Ramos (cell line): Measurements from ENCODE around the gene HOPX.
"Not testable (repeated sequence)": the region's sequence is repeated elsewhere in the genome, so short reads cannot be mapped to it uniquely, and the experiment has no call there.

Experiments used
- in situ Hi-C: fragments of 300-500 bp; cut with MboI; formaldehyde crosslinking; loops from one replicate; pipeline ENCODE4 v1.14.3; 2022; ENCODE audit warnings: low sequenced_read_pairs; ENCODE audit not compliant: unreplicated experiment

Gene HOPX

GRCh38 chr4:56689201-56689969 lies 8.3 kb upstream of the HOPX start:
- in situ Hi-C loops: no loop called here

- in situ Hi-C loops: no loop called here
Observed at GRCh38 chr4:56688094-56688647, 7.1 kb upstream of the HOPX start.

GRCh38 chr4:56686537-56687231 lies 5.6 kb upstream of the HOPX start:
- in situ Hi-C loops: no loop called here

GRCh38 chr4:56684320-56685050 lies 3.4 kb upstream of the HOPX start:
- in situ Hi-C loops: no loop called here

GRCh38 chr4:56683455-56683854 lies 2.4 kb upstream of the HOPX start:
- in situ Hi-C loops: no loop called here

- in situ Hi-C loops: no loop called here
Observed at GRCh38 chr4:56681853-56682525, 893 bp upstream of the HOPX start.

- in situ Hi-C loops: no loop called here
Observed at GRCh38 chr4:56680266-56680665, 830 bp downstream of the HOPX start.

- in situ Hi-C loops: loop anchor here (10.0 kb wide), 1 partner anchor 127 kb away; no protein-coding TSS in a partner anchor
Observed at GRCh38 chr4:56677711-56678110, 3.4 kb downstream of the HOPX start.

- in situ Hi-C loops: loop anchor here (10.0 kb wide), 1 partner anchor 130 kb away; no protein-coding TSS in a partner anchor
Observed at GRCh38 chr4:56674984-56675383, 6.1 kb downstream of the HOPX start.

- in situ Hi-C loops: loop anchor here (10.0 kb wide), 1 partner anchor 133 kb away; no protein-coding TSS in a partner anchor
Observed at GRCh38 chr4:56671860-56672259, 9.2 kb downstream of the HOPX start.

GRCh38 chr4:56671373-56671772 lies 9.7 kb downstream of the HOPX start:
- in situ Hi-C loops: loop anchor here (10.0 kb wide), 1 partner anchor 133 kb away; no protein-coding TSS in a partner anchor

- in situ Hi-C loops: no loop called here
Observed at GRCh38 chr4:56668267-56668666, 12.8 kb downstream of the HOPX start.

- in situ Hi-C loops: not testable (repeated sequence)
Observed at GRCh38 chr4:56667396-56667795, 13.7 kb downstream of the HOPX start.

- in situ Hi-C loops: no loop called here
Observed at GRCh38 chr4:56666279-56666678, 14.8 kb downstream of the HOPX start.

GRCh38 chr4:56665781-56666180 lies 15.3 kb downstream of the HOPX start:
- in situ Hi-C loops: no loop called here

- in situ Hi-C loops: no loop called here
Observed at GRCh38 chr4:56662782-56663468, 18.2 kb downstream of the HOPX start.

GRCh38 chr4:56659946-56660345 lies 21.1 kb downstream of the HOPX start:
- in situ Hi-C loops: no loop called here

GRCh38 chr4:56658528-56658927 lies 22.6 kb downstream of the HOPX start:
- in situ Hi-C loops: no loop called here

- in situ Hi-C loops: no loop called here
Observed at GRCh38 chr4:56657818-56658217, 23.3 kb downstream of the HOPX start.
